Measurements from ENCODE around the gene TMEFF1.

TMEFF1 gene

GRCh38 chr9:100447041-100447440, 25.9 kb upstream of the TMEFF1 start:
- in situ Hi-C loops (cut with HindIII; ENCODE audit: low sequenced_read_pairs), result no loop called here

- in situ Hi-C loops (cut with HindIII; ENCODE audit: low sequenced_read_pairs), result no loop called here
Observed at GRCh38 chr9:100448266-100448665, 24.7 kb upstream of the TMEFF1 start.

GRCh38 chr9:100449420-100449819, 23.5 kb upstream of the TMEFF1 start:
- in situ Hi-C loops (cut with HindIII; ENCODE audit: low sequenced_read_pairs), result no loop called here

GRCh38 chr9:100452894-100453293, 20.1 kb upstream of the TMEFF1 start:
- in situ Hi-C loops (cut with HindIII; ENCODE audit: low sequenced_read_pairs), result no loop called here

GRCh38 chr9:100455470-100455869, 17.5 kb upstream of the TMEFF1 start:
- in situ Hi-C loops (cut with HindIII; ENCODE audit: low sequenced_read_pairs), result no loop called here

GRCh38 chr9:100457517-100457916, 15.4 kb upstream of the TMEFF1 start:
- in situ Hi-C loops (cut with HindIII; ENCODE audit: low sequenced_read_pairs), result no loop called here

- in situ Hi-C loops (cut with HindIII; ENCODE audit: low sequenced_read_pairs), result no loop called here
Observed at GRCh38 chr9:100459963-100460362, 13.0 kb upstream of the TMEFF1 start.

GRCh38 chr9:100465274-100465673, 7.7 kb upstream of the TMEFF1 start:
- in situ Hi-C loops (cut with HindIII; ENCODE audit: low sequenced_read_pairs), result no loop called here

- in situ Hi-C loops (cut with HindIII; ENCODE audit: low sequenced_read_pairs), result no loop called here
Observed at GRCh38 chr9:100465761-100466160, 7.2 kb upstream of the TMEFF1 start.

GRCh38 chr9:100466171-100466828, 6.6 kb upstream of the TMEFF1 start:
- in situ Hi-C loops (cut with HindIII; ENCODE audit: low sequenced_read_pairs), result no loop called here

GRCh38 chr9:100466829-100467221, 6.1 kb upstream of the TMEFF1 start:
- in situ Hi-C loops (cut with HindIII; ENCODE audit: low sequenced_read_pairs), result no loop called here

- in situ Hi-C loops (cut with HindIII; ENCODE audit: low sequenced_read_pairs), result no loop called here
Observed at GRCh38 chr9:100468041-100468440, 4.9 kb upstream of the TMEFF1 start.

GRCh38 chr9:100472268-100472667, 681 bp upstream of the TMEFF1 start:
- in situ Hi-C loops (cut with HindIII; ENCODE audit: low sequenced_read_pairs), result no loop called here

GRCh38 chr9:100473276-100474081, 530 bp downstream of the TMEFF1 start:
- in situ Hi-C loops (cut with HindIII; ENCODE audit: low sequenced_read_pairs), result no loop called here

GRCh38 chr9:100474082-100474923, 1.4 kb downstream of the TMEFF1 start:
- in situ Hi-C loops (cut with HindIII; ENCODE audit: low sequenced_read_pairs), result no loop called here

- in situ Hi-C loops (cut with HindIII; ENCODE audit: low sequenced_read_pairs), result no loop called here
Observed at GRCh38 chr9:100474924-100475276, 2.0 kb downstream of the TMEFF1 start.

GRCh38 chr9:100477241-100477640, 4.3 kb downstream of the TMEFF1 start:
- in situ Hi-C loops (cut with HindIII; ENCODE audit: low sequenced_read_pairs), result no loop called here

- in situ Hi-C loops (cut with HindIII; ENCODE audit: low sequenced_read_pairs), result no loop called here
Observed at GRCh38 chr9:100478192-100478591, 5.2 kb downstream of the TMEFF1 start.

GRCh38 chr9:100479820-100480219, 6.9 kb downstream of the TMEFF1 start:
- in situ Hi-C loops (cut with HindIII; ENCODE audit: low sequenced_read_pairs), result no loop called here

- in situ Hi-C loops (cut with HindIII; ENCODE audit: low sequenced_read_pairs), result no loop called here
Observed at GRCh38 chr9:100485196-100485595, 12.2 kb downstream of the TMEFF1 start.

GRCh38 chr9:100486479-100487176, 13.7 kb downstream of the TMEFF1 start:
- in situ Hi-C loops (cut with HindIII; ENCODE audit: low sequenced_read_pairs), result no loop called here

Measured in endothelial cell of hepatic sinusoid (primary cell).